Fibroblast of lung (primary cell): ENCODE results near the gene DNPH1. TPM values are rescaled to one million over a fixed set of nuclear protein-coding genes. Genes with fewer than 3 reads are reported as not detected.

Experiments
- DNase-seq, 2 donors: peaks; one replicate each; pipeline versions ENCODE4 v3.0.0 to v3.0.0-alpha.2; 2010; ENCODE audit warnings: low read depth in 2 of 2
- H2AFZ ChIP-seq: 2 replicates; pipeline ENCODE4 v1.5.1; 2012; ENCODE audit warnings: low read length, control low read depth, inconsistent platforms
- H3K27ac ChIP-seq: 2 replicates; pipeline ENCODE4 v1.5.1; 2011; ENCODE audit warnings: low read length, control low read depth; ENCODE audit not compliant: insufficient read depth
- H3K27me3 ChIP-seq: 2 replicates; pipeline ENCODE4 v1.5.1; 2011; ENCODE audit warnings: mild to moderate bottlenecking, low read length; ENCODE audit not compliant: control insufficient read depth, insufficient read depth
- H3K36me3 ChIP-seq: 2 replicates; pipeline ENCODE4 v1.5.1; 2011; ENCODE audit warnings: low read length; ENCODE audit not compliant: control insufficient read depth, insufficient read depth
- H3K4me1 ChIP-seq: 2 replicates; pipeline ENCODE4 v1.5.1; 2011; ENCODE audit warnings: low read length; ENCODE audit not compliant: control insufficient read depth, insufficient read depth; ENCODE audit errors: extremely low read depth
- H3K4me2 ChIP-seq: 2 replicates; pipeline ENCODE4 v1.5.1; 2011; ENCODE audit warnings: low read length, control low read depth; ENCODE audit not compliant: insufficient read depth; ENCODE audit errors: extremely low read depth
- H3K4me3 ChIP-seq, 4 experiments: fragments of 200-600 bp in 1 of 4; sonication (generic) in 1 of 4; replicated peaks in 1 of 4; 2 replicates each; pipeline ENCODE4 v1.5.1; 2011 to 2016; ENCODE audit warnings: low read length in 4 of 4, low read depth in 3 of 4, mild to moderate bottlenecking in 3 of 4, control low read depth in 2 of 4, inconsistent platforms in 1 of 4, mixed read lengths in 1 of 4; ENCODE audit not compliant: insufficient read depth in 1 of 4; ENCODE audit errors: control extremely low read depth in 1 of 4
- H3K79me2 ChIP-seq: 2 replicates; pipeline ENCODE4 v1.5.1; 2012; ENCODE audit warnings: mild to moderate bottlenecking, low read length, inconsistent platforms; ENCODE audit not compliant: control insufficient read depth, insufficient read depth
- H3K9ac ChIP-seq: 2 replicates; pipeline ENCODE4 v1.5.1; 2011; ENCODE audit warnings: mild to moderate bottlenecking, low read length, control low read depth; ENCODE audit not compliant: insufficient read depth
- H3K9me3 ChIP-seq: 2 replicates; pipeline ENCODE4 v1.5.1; 2012; ENCODE audit warnings: low read depth, low read length; ENCODE audit not compliant: control insufficient read depth, insufficient read depth
- H4K20me1 ChIP-seq: 2 replicates; pipeline ENCODE4 v1.5.1; 2011; ENCODE audit warnings: low read length; ENCODE audit not compliant: control insufficient read depth, insufficient read depth; ENCODE audit errors: extremely low read depth
- EZH2 ChIP-seq: IDR thresholded peaks from 2 replicates; pipeline ENCODE4 v1.5.1; 2012; ENCODE audit warnings: low read length, control low read depth, mild to moderate bottlenecking; ENCODE audit errors: missing control alignments
- polyA plus RNA-seq, 2 donors: library from polyadenylated mRNA; depleted of rRNA in 1 of 2; stranded (reverse) in 1 of 2; unstranded in 1 of 2; fragments of >200 nt; gene quantifications; 2 replicates each; pipeline ENCODE4 v1.2.1, GENCODE V29; 2011 to 2012; ENCODE audit warnings: missing spikeins in 1 of 2
- total RNA-seq: library from RNA; depleted of rRNA; stranded (reverse); fragments of >200 nt; gene quantifications from 2 replicates; pipeline ENCODE4 v1.2.1, GENCODE V29; 2014
- TF ChIP-seq, protein P1 (sequence below), 2 donors: IDR thresholded peaks in 1 of 2; conservative IDR thresholded peaks in 1 of 2; 1 replicate in 1 of 2; 2 replicates in 1 of 2; pipeline ENCODE4 v1.5.1; 2011 to 2012; ENCODE audit warnings: low read length in 2 of 2, control low read depth in 1 of 2, inconsistent platforms in 1 of 2, low read depth in 1 of 2, mild to moderate bottlenecking in 1 of 2

Gene DNPH1
- total and polyA plus RNA-seq, 2 donors (not counting 1 experiment from before 2014, with no cell fraction given) = 31.2 to 52.5 TPM

DNA sequence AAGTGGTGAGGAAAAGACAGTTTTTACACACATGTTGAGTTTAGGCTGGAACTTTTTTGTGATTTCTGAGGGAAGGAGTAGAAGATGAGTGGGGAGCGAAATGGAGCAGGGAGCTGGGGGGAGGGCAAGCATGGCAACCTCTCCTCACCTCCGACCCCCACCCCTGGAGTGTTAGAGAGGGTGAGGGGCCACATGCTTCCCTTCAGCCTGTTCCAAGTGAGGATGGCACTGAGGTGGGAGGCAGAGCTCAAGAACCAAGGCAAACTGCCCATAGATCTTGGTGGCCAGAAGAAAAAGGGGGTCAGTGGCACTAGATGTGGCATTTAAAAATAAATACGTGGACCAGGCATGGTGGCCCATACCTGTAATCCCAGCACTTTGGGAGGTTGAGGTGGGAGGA, 18.8 kb upstream of the DNPH1 start:
- no peaks in the 10 kb centered on the region for H3K79me2 ChIP-seq
- H3K4me2 ChIP-seq = no peak overlapping the region

GRCh38 chr6:43247114-43247999, 18.1 kb upstream of the DNPH1 start:
- peak; percentile 32 to 37 for DNase-seq
- Histone ChIP-seq H3K36me3 (no peaks in the 10 kb centered on the region), H3K4me3 (peak overlapping the region; percentile 21 to 53 (median 31)), H3K27me3 (peaks cover 60% of the 10 kb centered on the region), H3K79me2 (no peaks in the 10 kb centered on the region), H2AFZ (peak overlapping the region; percentile 70), H3K27ac (no peak overlapping the region), H3K9me3 (no peaks in the 10 kb centered on the region), H4K20me1 (no peaks in the 10 kb centered on the region), H3K4me2 (peak overlapping the region; percentile 81), H3K9ac (no peak overlapping the region), H3K4me1 (no peaks in the 10 kb centered on the region)
- no peak for TF ChIP-seq EZH2
- TF ChIP-seq, protein P1, sequence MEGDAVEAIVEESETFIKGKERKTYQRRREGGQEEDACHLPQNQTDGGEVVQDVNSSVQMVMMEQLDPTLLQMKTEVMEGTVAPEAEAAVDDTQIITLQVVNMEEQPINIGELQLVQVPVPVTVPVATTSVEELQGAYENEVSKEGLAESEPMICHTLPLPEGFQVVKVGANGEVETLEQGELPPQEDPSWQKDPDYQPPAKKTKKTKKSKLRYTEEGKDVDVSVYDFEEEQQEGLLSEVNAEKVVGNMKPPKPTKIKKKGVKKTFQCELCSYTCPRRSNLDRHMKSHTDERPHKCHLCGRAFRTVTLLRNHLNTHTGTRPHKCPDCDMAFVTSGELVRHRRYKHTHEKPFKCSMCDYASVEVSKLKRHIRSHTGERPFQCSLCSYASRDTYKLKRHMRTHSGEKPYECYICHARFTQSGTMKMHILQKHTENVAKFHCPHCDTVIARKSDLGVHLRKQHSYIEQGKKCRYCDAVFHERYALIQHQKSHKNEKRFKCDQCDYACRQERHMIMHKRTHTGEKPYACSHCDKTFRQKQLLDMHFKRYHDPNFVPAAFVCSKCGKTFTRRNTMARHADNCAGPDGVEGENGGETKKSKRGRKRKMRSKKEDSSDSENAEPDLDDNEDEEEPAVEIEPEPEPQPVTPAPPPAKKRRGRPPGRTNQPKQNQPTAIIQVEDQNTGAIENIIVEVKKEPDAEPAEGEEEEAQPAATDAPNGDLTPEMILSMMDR (conservative IDR thresholded peaks at IDR 0.05 in 1 of 2, IDR thresholded peaks at IDR 0.05 in 1 of 2; ENCODE audit: low read depth in 1 of 2, low read length in 2 of 2) = no peak

More for the DNA sequence above, 18.8 kb upstream of the DNPH1 start:
- DNase-seq = no peak
- Histone ChIP-seq H3K9me3 (no peaks in the 10 kb centered on the region), H2AFZ (no peak overlapping the region), H3K27ac (no peak overlapping the region), H3K27me3 (peaks cover 55% of the 10 kb centered on the region), H3K4me1 (no peaks in the 10 kb centered on the region), H3K36me3 (no peaks in the 10 kb centered on the region), H3K9ac (no peak overlapping the region), H4K20me1 (no peaks in the 10 kb centered on the region), H3K4me3 (no peak overlapping the region)
- TF ChIP-seq, protein P1 (conservative IDR thresholded peaks at IDR 0.05 in 1 of 2, IDR thresholded peaks at IDR 0.05 in 1 of 2; ENCODE audit: low read depth in 1 of 2, low read length in 2 of 2) = no peak
- no peak for TF ChIP-seq EZH2

DNA sequence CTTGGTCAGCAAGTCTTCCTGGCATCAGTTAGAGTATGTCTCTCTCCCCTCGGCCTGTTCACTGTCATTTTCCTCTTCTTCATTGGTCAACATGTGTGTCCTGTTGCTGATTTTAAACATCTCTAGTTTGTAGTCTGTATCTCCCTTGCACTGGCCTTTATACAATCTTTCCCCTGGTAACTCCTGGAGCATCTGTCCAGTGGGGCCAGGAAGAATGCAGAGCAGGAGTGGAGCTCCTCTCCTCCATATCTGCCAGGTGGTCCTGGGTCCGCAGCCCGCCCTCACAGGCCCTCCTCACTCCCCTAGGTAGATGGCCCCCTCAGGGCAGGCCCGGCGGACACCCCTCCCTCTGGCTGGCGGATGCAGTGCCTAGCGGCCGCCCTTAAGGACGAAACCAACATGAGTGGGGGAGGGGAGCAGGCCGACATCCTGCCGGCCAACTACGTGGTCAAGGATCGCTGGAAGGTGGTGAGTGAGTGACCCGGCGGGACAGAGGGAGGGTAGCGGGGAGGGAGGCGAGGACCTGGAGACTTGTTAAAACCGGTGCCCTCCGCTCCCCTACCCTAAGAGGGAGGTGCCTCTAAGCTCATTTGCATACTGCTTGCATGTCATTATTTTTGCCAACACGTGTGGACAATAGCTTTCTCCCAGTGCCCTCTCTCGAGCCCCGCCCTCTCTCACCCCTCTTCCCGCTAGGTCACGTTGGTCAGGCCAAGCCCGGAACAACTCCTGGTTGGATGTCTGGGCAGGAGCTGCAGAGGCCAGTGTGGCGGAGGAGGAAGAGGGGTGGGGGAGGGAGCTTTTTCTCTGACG, 17.2 kb upstream of the DNPH1 start:
- Histone ChIP-seq H3K4me3 (peak overlapping the region; percentile 21 to 53 (median 31)), H2AFZ (peak overlapping the region; percentile 70), H3K4me1 (no peaks in the 10 kb centered on the region), H3K27me3 (peaks cover 62% of the 10 kb centered on the region), H3K27ac (no peak overlapping the region), H3K36me3 (no peaks in the 10 kb centered on the region), H3K4me2 (peak overlapping the region; percentile 81), H3K9me3 (no peaks in the 10 kb centered on the region), H3K79me2 (no peaks in the 10 kb centered on the region), H3K9ac (no peak overlapping the region), H4K20me1 (no peaks in the 10 kb centered on the region)
- DNase-seq = peak in 1 of 2 donors; percentile 27
- TF ChIP-seq, protein P1 (conservative IDR thresholded peaks at IDR 0.05 in 1 of 2, IDR thresholded peaks at IDR 0.05 in 1 of 2; ENCODE audit: low read depth in 1 of 2, low read length in 2 of 2) = no peak
- peak; percentile 45 for TF ChIP-seq EZH2
